Jurkat, Clone E6-1 (cell line): ENCODE data around the gene CUBN.
"Not testable (repeated sequence)": the region's sequence is repeated elsewhere in the genome, so short reads cannot be mapped to it uniquely, and the experiment has no call there.

Experiments
- DNase-seq: peaks from one replicate; pipeline ENCODE4 v3.0.0-alpha.2; 2011; ENCODE audit warnings: low read depth, low spot score
- H3K4me3 ChIP-seq: 2 replicates; pipeline ENCODE4 v1.5.1; 2011; ENCODE audit warnings: mild to moderate bottlenecking, low read length, control low read depth, moderate library complexity

The CUBN gene

DNA sequence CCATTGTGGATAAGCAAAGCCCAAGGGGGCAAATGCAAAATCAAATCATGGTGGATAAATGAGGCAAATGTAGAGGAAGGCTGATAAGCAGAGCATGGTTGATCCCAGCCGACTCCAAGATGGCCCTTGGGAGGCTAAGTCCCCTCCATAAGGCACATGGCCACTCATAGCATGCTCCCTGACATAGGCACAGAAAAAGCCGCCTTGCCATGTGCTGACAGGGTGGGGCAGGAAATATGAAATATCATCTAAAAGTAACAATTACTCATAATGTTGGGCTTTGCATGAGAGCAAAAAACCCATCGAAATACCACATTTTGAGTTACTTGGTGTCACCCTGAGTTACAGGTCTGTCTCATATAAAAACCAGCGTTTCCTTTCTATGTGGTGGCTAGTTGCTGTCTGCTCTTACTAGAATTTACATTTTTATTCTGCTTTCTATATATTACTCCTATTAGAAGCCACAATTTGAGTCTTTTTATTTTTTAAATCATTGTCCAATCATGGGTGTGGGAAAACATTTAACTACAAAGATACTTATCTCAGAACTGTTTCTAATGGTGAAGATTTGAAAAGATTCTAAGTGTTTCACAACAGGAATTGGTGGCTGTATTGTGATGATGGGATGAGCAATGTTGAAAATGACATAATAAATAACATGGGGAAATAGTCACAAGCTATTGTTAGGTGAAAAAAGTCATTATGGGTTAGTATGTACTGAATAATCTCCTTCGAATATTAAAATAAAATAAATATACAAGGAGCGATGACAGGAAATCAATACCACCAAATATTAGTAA, 102.7 kb downstream of the CUBN start:
- no peak for DNase-seq
- no peak overlapping the region for H3K4me3 ChIP-seq

GRCh38 chr10:17025444-17026295, 103.9 kb downstream of the CUBN start:
- H3K4me3 ChIP-seq = no peak overlapping the region
- DNase-seq = no peak

DNA sequence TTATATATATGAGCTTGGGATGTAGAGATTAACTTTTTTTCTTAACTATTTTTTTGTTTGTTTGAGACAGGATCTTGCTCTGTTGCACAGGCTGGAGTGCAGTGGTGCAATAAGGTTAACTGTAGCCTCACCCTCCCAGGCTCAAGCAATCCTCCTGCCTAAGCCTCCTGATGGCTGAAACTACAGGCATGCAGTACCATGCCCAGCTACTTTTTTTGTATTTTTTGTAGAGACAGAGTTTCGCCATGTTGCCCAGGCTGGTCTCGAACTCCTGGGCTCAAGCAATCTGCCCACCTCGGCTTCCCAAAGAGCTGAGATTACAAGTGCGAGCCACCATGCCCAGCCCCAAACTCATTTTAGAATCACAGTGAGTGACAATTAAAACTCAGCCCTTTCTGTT, 105.2 kb downstream of the CUBN start:
- H3K4me3 ChIP-seq = no peak overlapping the region
- DNase-seq = no peak

GRCh38 chr10:17023386-17024298, 106.0 kb downstream of the CUBN start:
- H3K4me3 ChIP-seq = peak overlapping the region; percentile 14
- peak; percentile 89 for DNase-seq

GRCh38 chr10:17022896-17023295, 106.7 kb downstream of the CUBN start:
- no peak for DNase-seq
- H3K4me3 ChIP-seq = no peak overlapping the region

GRCh38 chr10:17022466-17022825, 107.2 kb downstream of the CUBN start:
- no peak overlapping the region for H3K4me3 ChIP-seq
- no peak for DNase-seq

DNA sequence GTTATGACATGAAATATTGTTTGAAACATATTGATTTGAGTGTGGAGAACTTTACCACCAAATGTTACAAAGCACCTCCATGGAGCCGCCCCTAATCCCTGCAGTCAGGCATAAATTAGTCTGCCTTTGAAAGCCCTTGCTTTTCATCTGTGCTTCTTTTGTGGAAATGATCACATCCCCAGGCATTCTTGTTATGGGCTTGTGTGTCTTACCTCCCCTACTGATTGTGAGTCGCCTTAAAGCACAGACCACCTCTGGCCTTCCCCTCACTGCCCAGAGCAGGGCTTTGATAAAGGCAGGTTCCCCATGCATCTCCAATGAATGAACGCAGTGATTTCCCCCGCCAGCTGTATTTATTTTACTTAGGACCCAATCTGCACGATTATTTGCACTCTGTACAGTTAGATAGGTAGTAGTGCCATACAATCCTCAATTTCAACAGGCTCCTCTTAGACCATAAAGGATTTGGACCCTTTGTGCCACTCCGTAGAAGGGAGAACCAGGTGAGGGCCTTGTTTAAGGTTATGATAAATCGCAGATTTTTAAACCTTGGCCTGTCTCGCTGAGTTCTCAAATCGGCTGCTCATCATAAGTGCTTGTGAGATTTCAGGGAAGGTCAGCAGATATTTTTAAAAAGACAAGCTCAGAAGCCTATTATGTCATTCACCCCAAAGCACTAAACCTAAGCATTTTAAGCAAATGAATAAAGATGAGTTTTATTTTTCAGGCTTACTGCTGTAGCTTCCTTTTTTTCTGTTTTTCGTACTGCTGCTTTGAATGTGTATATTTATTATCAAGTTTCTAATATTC, 107.8 kb downstream of the CUBN start:
- DNase-seq = no peak
- no peak overlapping the region for H3K4me3 ChIP-seq

GRCh38 chr10:17019696-17020095, 109.9 kb downstream of the CUBN start:
- H3K4me3 ChIP-seq = no peak overlapping the region
- no peak for DNase-seq

DNA sequence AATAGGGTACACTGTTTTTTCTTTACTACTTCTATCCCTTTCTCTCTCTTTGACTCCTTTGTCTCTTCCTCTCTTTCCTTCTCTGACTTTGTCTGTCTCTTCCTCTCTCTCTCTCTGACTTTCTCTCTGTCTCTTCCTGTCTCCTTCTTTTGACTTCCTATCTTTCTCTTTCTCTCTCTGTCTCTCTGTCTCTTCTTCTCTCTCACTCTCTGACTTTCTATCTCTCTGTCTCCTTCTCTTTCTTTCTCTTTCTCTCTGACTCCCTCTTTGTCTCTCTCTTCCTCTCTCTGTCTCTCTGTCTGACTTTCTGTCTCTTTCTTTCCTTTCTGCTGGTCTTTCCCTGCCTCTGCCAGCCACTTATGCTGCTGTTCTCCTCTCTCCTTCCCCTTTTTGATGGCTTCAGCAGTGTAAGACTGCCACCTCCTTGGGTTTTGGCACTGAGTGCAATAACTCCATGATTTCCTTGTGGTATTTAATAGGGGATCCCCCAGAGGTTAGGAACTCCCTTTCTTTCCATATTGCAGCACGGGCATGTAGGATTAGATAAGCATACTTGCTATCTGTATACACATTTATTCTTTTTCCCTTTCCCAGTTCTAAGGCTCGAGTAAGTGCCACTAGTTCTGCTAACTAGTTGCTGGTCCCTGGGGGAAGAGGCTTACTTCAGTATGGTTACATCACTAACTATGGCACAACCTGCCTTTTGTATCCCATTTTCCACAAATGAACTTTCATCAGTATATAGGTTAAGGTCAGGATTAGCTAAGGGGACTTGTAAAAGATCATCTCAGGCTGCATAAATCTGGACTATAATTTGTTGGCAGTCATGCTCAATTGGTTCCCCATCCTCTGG, 116.3 kb downstream of the CUBN start:
- not testable (repeated sequence) for DNase-seq, H3K4me3 ChIP-seq

DNA sequence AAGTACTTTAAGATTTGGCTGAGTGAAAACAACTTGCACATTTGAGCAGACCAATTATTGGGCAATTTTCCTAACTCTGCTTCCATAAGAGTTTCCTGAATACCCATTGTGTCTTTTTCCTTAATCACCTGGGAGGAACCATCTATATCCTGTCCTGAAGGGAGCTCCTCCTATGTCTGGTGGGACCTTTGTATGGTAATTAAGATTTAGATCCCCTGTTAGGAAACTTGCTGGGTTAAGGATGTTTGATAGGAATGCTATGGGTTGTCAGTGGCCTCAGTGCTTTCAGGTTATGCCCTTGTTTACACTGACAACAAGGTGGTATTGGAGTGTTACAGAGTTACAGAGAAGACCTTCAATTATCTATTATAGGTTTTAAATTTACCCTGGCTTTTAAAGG, 116.9 kb downstream of the CUBN start:
- DNase-seq, H3K4me3 ChIP-seq: not testable (repeated sequence)

DNA sequence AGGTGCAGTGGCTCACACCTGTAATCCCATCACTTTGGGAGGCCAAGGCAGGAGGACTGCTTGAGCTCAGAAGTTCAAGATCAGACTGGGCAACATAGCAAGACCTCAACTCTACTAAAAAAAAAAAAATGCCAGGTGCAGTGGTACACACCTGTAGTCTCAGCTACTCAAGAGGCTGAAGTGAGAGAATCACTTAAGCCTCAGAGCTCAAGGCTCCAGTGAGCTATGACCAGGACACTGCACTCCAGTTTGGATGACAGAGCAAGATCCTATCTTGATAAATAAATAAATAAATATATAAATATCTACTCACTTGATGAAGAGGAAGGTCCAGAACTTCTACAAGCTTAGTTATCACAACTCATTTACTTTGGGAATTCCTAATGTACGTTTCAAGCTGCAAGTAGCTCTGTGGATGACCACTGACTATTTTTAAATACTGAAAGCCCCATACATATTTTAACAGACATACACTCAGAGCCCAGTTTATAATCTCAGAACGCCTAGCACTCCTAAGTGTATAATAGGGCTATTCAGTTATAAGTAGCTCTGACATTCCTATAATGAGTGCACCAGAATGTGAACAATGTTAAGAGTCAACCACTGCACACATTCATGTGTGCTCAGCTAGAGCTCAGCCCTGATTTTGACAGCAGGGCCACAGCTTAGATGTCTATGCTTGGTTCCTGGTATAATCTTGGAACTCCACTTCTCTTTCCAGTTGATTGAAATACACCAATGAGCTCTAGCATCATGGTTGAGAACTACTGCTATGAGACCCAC, 119.1 kb downstream of the CUBN start:
- H3K4me3 ChIP-seq = no peak overlapping the region
- no peak for DNase-seq

DNA sequence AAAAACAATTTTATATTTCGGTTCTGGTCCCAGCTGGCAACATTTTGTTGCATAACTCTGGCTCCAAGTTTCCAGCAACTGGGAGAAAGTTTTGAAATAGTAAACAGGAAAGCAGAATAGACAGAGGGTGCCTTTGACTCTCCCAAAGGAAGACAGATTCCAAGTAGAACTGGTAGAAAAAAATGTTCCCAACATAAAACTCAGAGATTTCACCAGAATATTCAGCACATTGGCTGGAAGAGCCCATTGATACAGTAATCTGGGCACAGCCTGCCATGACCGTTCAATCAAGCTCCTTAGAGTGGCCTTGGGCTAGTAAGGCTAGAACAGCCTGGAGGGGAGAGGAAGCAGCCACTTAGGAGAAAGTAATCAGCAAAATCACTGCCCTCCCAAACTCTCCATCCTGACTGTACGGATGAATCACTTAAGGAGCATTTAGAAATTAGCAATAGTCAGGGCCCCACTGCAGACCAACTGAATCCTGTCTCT, 120.4 kb downstream of the CUBN start:
- no peak for DNase-seq
- no peak overlapping the region for H3K4me3 ChIP-seq

DNA sequence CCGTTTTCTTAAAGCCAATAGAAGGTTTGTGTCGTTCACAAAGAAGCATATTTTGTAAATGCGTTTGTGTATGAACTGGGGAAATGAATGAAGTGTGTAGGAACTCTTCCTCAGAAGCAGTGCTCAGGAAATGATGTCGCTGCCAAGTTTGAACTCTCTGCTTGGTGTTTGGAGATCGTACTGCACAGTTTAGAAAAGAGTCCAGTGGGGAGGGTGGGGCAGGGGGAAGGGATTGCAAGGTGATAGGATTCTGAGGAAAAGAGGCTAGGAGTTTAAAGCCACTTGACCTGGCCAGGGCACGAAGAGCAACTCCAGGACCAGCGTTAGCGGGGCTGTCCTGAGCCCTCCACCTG, 122.2 kb downstream of the CUBN start:
- H3K4me3 ChIP-seq = no peak overlapping the region

DNA sequence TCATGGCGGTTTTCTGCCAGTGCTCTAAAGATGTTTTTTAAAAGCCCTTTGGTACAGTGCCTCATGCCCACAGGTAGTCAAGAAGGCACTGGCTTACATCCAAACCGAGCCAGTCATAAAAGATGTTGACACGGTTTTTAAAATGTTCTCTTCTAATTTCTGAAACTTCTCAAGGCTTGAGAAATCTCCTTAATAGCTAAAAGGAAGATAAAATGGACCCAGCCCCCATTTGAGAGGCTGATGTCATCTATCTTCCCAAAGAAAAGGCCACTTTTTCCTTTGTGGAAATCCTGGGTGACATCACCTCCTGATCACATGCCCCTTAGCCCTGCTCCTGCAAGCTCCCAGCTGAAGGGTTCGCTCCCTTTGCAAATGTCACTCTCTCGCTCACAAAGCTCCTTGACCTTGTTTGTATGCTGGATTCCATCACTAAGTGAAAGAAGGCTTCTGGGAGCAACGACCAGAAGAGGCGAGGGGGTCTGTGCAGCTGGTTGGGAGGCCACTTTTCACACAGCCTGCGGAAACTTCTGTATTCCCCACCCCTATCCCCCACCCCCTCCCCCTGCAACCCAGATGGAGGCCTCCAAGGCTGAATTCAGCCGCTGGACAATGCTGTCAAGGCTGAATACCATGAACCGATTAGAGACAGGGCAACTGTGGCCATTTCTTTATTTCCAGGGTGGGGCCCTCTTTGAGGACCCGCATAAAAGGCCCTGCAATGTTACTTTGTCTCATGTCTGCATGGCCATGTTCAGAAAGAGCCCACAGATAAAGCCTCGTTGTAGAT, 122.8 kb downstream of the CUBN start:
- DNase-seq = no peak
- no peak overlapping the region for H3K4me3 ChIP-seq

More for the DNA sequence above, 122.2 kb downstream of the CUBN start:
- DNase-seq = no peak

GRCh38 chr10:17005621-17006566, 123.7 kb downstream of the CUBN start:
- DNase-seq = no peak
- H3K4me3 ChIP-seq = no peak overlapping the region
